Cardiac muscle cell (in vitro differentiated cells and primary cell): ENCODE data around the gene MEGF6. TPM values are rescaled to one million over a fixed set of nuclear protein-coding genes. Genes with fewer than 3 reads are reported as not detected.

ENCODE experiments used
- DNase-seq, 2 donors: peaks; one replicate each; pipeline versions ENCODE4 v3.0.0 to v3.0.0-alpha.2; 2010 to 2017; ENCODE audit warnings: low read depth in 1 of 2, low spot score in 1 of 2
- H3K27ac ChIP-seq: fragments of 200-600 bp; sonication (generic); 2 replicates; pipeline ENCODE4 v1.5.1; 2016
- H3K27me3 ChIP-seq: fragments of 200-600 bp; sonication (generic); 2 replicates; pipeline ENCODE4 v1.6.0; 2016; ENCODE audit warnings: control low read depth
- H3K36me3 ChIP-seq: fragments of 200-600 bp; sonication (generic); 2 replicates; pipeline ENCODE4 v1.5.1; 2016; ENCODE audit warnings: control low read depth
- H3K4me1 ChIP-seq: fragments of 200-600 bp; sonication (generic); 2 replicates; pipeline ENCODE4 v1.8.1; 2017; ENCODE audit warnings: low read depth, mild to moderate bottlenecking, mixed run types
- H3K4me3 ChIP-seq: fragments of 200-600 bp; sonication (generic); 2 replicates; pipeline ENCODE4 v1.5.1; 2016; ENCODE audit warnings: mild to moderate bottlenecking
- H3K9me3 ChIP-seq: fragments of 200-600 bp; sonication (generic); 2 replicates; pipeline ENCODE4 v1.5.1; 2017; ENCODE audit warnings: low read depth, mild to moderate bottlenecking, control low read depth
- CTCF ChIP-seq: IDR thresholded peaks from 2 replicates; pipeline ENCODE4 v1.5.1; 2012; ENCODE audit warnings: low read depth, mild to moderate bottlenecking, low read length
- polyA plus RNA-seq: library from polyadenylated mRNA; unstranded; fragments of >200 nt; fragmentation: Nextera tagmentation; extraction: Ambion mirVana; gene quantifications from 2 replicates; pipeline ENCODE4 v1.2.1, GENCODE V29; 2016
- total RNA-seq: library from RNA; depleted of rRNA; stranded (reverse); fragments of >200 nt; gene quantifications from 2 replicates; pipeline ENCODE4 v1.2.3, GENCODE V29; 2016

MEGF6 gene
- total and polyA plus RNA-seq, 2 experiments from 2014 or later = 11.1 to 31.7 TPM

- no peak for DNase-seq
- Histone ChIP-seq H3K4me3 (no peak overlapping the region), H3K4me1 (no peaks in the 10 kb centered on the region), H3K36me3 (no peaks in the 10 kb centered on the region), H3K9me3 (no peaks in the 10 kb centered on the region), H3K27me3 (no peaks in the 10 kb centered on the region), H3K27ac (no peak overlapping the region)
- TF ChIP-seq CTCF = no peak
Measured at GRCh38 chr1:3506943-3507342, 104.4 kb downstream of the MEGF6 start.

- Histone ChIP-seq H3K27me3 (no peaks in the 10 kb centered on the region), H3K27ac (no peak overlapping the region), H3K9me3 (no peaks in the 10 kb centered on the region), H3K36me3 (no peaks in the 10 kb centered on the region), H3K4me3 (no peak overlapping the region), H3K4me1 (no peaks in the 10 kb centered on the region)
- no peak for TF ChIP-seq CTCF
- no peak for DNase-seq
Measured at GRCh38 chr1:3506041-3506440, 105.3 kb downstream of the MEGF6 start.

- Histone ChIP-seq H3K27ac (no peak overlapping the region), H3K4me1 (no peaks in the 10 kb centered on the region)
- TF ChIP-seq CTCF = no peak
Measured at GRCh38 chr1:3505161-3505560, 106.1 kb downstream of the MEGF6 start.

GRCh38 chr1:3504822-3505153, 106.5 kb downstream of the MEGF6 start:
- H3K9me3 ChIP-seq = no peaks in the 10 kb centered on the region
- TF ChIP-seq CTCF = no peak
- DNase-seq = no peak
- no peak overlapping the region for H3K4me3 ChIP-seq
- no peaks in the 10 kb centered on the region for H3K36me3 ChIP-seq
- no peak overlapping the region for H3K27ac ChIP-seq
- no peaks in the 10 kb centered on the region for H3K4me1 ChIP-seq
- H3K27me3 ChIP-seq = no peaks in the 10 kb centered on the region

More at GRCh38 chr1:3505161-3505560, 106.1 kb downstream of the MEGF6 start:
- Histone ChIP-seq H3K9me3 (no peaks in the 10 kb centered on the region), H3K36me3 (no peaks in the 10 kb centered on the region), H3K4me3 (no peak overlapping the region), H3K27me3 (no peaks in the 10 kb centered on the region)
- DNase-seq = no peak

GRCh38 chr1:3504151-3504821, 107.0 kb downstream of the MEGF6 start:
- peak in 1 of 2 donors; percentile 80 for DNase-seq
- no peaks in the 10 kb centered on the region for H3K4me1 ChIP-seq
- TF ChIP-seq CTCF = no peak
- no peak overlapping the region for H3K27ac ChIP-seq
- no peaks in the 10 kb centered on the region for H3K36me3 ChIP-seq
- no peak overlapping the region for H3K4me3 ChIP-seq
- no peaks in the 10 kb centered on the region for H3K27me3 ChIP-seq
- no peaks in the 10 kb centered on the region for H3K9me3 ChIP-seq
